GM12878 (cell line): ENCODE data around the gene TRIM9. TPM values are rescaled to one million over a fixed set of nuclear protein-coding genes. Genes with fewer than 3 reads are reported as not detected.

Experiments used
- ATAC-seq: fragments of 200-7000 bp; cut with Tn5 transposase; 3 replicates; pipeline ENCODE4 v1.9.1; 2020; ENCODE audit warnings: mild to moderate bottlenecking, moderate library complexity
- BruUV-seq: library from RNA; stranded (reverse); fragments of 400-500 nt; replicated peaks from 2 replicates; lab custom pipeline; 2021; lab: Mats Ljungman, UMichigan
- CTCF ChIA-PET: fragments of 300-600 bp; sonication (Branson Sonifier 250); formaldehyde crosslinking; extraction: SDS; loops from one replicate; lab custom pipeline; 2021; ENCODE audit warnings: inconsistent platforms; lab: Yijun Ruan, JAX
- POLR2A ChIA-PET: fragments of 350-600 bp; formaldehyde crosslinking; extraction: SDS; loops from one replicate; lab custom pipeline; 2021; ENCODE audit warnings: inconsistent platforms; lab: Charles Lee
- RAD21 ChIA-PET: fragments of 300-600 bp; sonication (Branson Sonifier 250); formaldehyde crosslinking; loops from one replicate; lab custom pipeline; 2023; ENCODE audit warnings: antibody characterized with exemption; ENCODE audit not compliant: unreplicated experiment; lab: Charles Lee
- SMC1A ChIA-PET: fragments of 300-600 bp; sonication (Branson Sonifier 250); formaldehyde crosslinking; loops from one replicate; lab custom pipeline; 2023; ENCODE audit not compliant: unreplicated experiment, uncharacterized antibody; lab: Charles Lee
- DNase-seq: peaks from one replicate; pipeline ENCODE4 v3.0.0-alpha.2; 2011; ENCODE audit warnings: low read depth, low spot score
- FAIRE-seq: peaks from 3 replicates; lab custom pipeline; 2011; peaks lifted over from hg19 to GRCh38; lab: Jason Lieb, UNC
- H2AFZ ChIP-seq: 2 replicates; pipeline ENCODE4 v1.6.0; 2011; ENCODE audit warnings: low read depth, low read length, control low read depth; ENCODE audit not compliant: control insufficient read depth
- H3K27ac ChIP-seq: 2 replicates; pipeline ENCODE4 v1.5.1; 2011; ENCODE audit warnings: control low read depth; ENCODE audit not compliant: control insufficient read depth, insufficient read depth
- H3K27me3 ChIP-seq, 2 experiments: replicated peaks in 1 of 2; 2 replicates each; pipeline versions ENCODE4 v1.6.0 to v1.6.1; 2011; ENCODE audit warnings: low read length in 1 of 2; ENCODE audit not compliant: control insufficient read depth in 2 of 2, insufficient read depth in 2 of 2
- H3K36me3 ChIP-seq, 2 experiments: 2 replicates each; pipeline ENCODE4 v1.5.1; 2011; ENCODE audit warnings: low read length in 1 of 2; ENCODE audit not compliant: control insufficient read depth in 2 of 2, insufficient read depth in 2 of 2
- H3K4me1 ChIP-seq: 2 replicates; pipeline ENCODE4 v1.6.1; 2011; ENCODE audit warnings: mild to moderate bottlenecking, low read length, moderate library complexity, mixed read lengths; ENCODE audit not compliant: control insufficient read depth, insufficient read depth
- H3K4me2 ChIP-seq: 2 replicates; pipeline ENCODE4 v1.6.0; 2011; ENCODE audit warnings: control low read depth; ENCODE audit not compliant: control insufficient read depth, insufficient read depth
- H3K4me3 ChIP-seq: fragments of 200-600 bp; sonication (generic); 2 replicates; pipeline ENCODE4 v1.5.1; 2016
- H3K79me2 ChIP-seq: 2 replicates; pipeline ENCODE4 v1.6.0; 2011; ENCODE audit warnings: low read length; ENCODE audit not compliant: control insufficient read depth, insufficient read depth
- H3K9ac ChIP-seq: 2 replicates; pipeline ENCODE4 v1.8.0; 2011; ENCODE audit warnings: low read length, control low read depth, mixed read lengths; ENCODE audit not compliant: control insufficient read depth, insufficient read depth
- H3K9me3 ChIP-seq: replicated peaks from 3 replicates; pipeline ENCODE4 v1.5.1; 2011; ENCODE audit warnings: mild to moderate bottlenecking, low read length; ENCODE audit not compliant: control insufficient read depth, insufficient read depth
- H4K20me1 ChIP-seq: 2 replicates; pipeline ENCODE4 v1.6.0; 2011; ENCODE audit not compliant: control insufficient read depth, insufficient read depth
- CREB1 ChIP-seq: IDR thresholded peaks from 2 replicates; pipeline ENCODE4 v1.6.1; 2012; ENCODE audit warnings: low read depth, mild to moderate bottlenecking, inconsistent platforms
- SMAD5 ChIP-seq: IDR thresholded peaks from 2 replicates; pipeline ENCODE4 v1.6.1; 2016; ENCODE audit warnings: antibody characterized with exemption, low read depth
- ZNF592 ChIP-seq: fragments of 450-650 bp; IDR thresholded peaks from 2 replicates; pipeline ENCODE4 v1.6.1; 2017; ENCODE audit warnings: mild to moderate bottlenecking, moderate library complexity
- WGBS: methylation state at CpG from one replicate; pipeline ENCODE4 v1.1.6; 2016; ENCODE audit warnings: low lambda C conversion rate; ENCODE audit not compliant: insufficient replicate concordance, insufficient coverage; ENCODE audit errors: missing lambda C conversion rate; 5-methylcytosine and 5-hydroxymethylcytosine counted together
- in situ Hi-C: fragments of 300-500 bp; cut with MboI; formaldehyde crosslinking; loops from 9 replicates; pipeline ENCODE4 v1.14.3; 2018; ENCODE audit warnings: mixed read lengths
- intact Hi-C: fragments of 100-400 bp; cut with micrococcal nuclease; formaldehyde crosslinking; loops from one replicate; pipeline ENCODE4 v1.14.2; 2022; ENCODE audit not compliant: unreplicated experiment
- polyA plus RNA-seq, 11 experiments: library from polyadenylated mRNA; depleted of rRNA in 4 of 11; unstranded in 6 of 11; stranded (reverse) in 5 of 11; fragments of >200 nt; fragmentation: Nextera tagmentation in 4 of 11; fragmentation: Illumina TruSeq in 1 of 11; extraction: Ambion mirVana in 4 of 11; extraction: Trizol in 1 of 11; gene quantifications; 1 replicate in 1 of 11; 2 replicates in 10 of 11; pipeline versions ENCODE4 v1.2.1 to v1.2.3, GENCODE V29; 2011 to 2016; ENCODE audit warnings: inconsistent platforms in 2 of 11, missing spikeins in 2 of 11, low read depth in 1 of 11
- total RNA-seq, 4 experiments: library from RNA; depleted of rRNA in 3 of 4; stranded (reverse); fragments of >200 nt in 3 of 4; fragmentation: Illumina TruSeq in 1 of 4; extraction: Trizol in 1 of 4; gene quantifications; 2 replicates each; pipeline versions ENCODE4 v1.2.1 to v1.2.3, GENCODE V29; 2013 to 2021

TRIM9 gene
- total and polyA plus RNA-seq, 10 of the 15 experiments (the other 5 are each of a cell fraction or from before 2014, with no cell fraction given) = 0.04 to 0.18 (median 0.11) TPM; not detected in 2

GRCh38 chr14:51019089-51019488, 75.8 kb downstream of the TRIM9 start:
- Histone ChIP-seq H3K36me3 (no peaks in the 10 kb centered on the region), H3K4me1 (no peaks in the 10 kb centered on the region), H3K27me3 (peaks cover 2 to 4% of the 10 kb centered on the region in 2 experiments; a peak in 2 of 4 replicates), H3K9me3 (no peaks in the 10 kb centered on the region), H3K27ac (no peak overlapping the region), H3K79me2 (no peaks in the 10 kb centered on the region), H3K4me2 (no peak overlapping the region), H3K9ac (no peak overlapping the region), H4K20me1 (no peaks in the 10 kb centered on the region), H2AFZ (no peak overlapping the region), H3K4me3 (no peak overlapping the region)
- intact Hi-C loops (no loop called here), in situ Hi-C loops (no loop called here)
- CTCF ChIA-PET = no interaction called here
- RAD21 ChIA-PET = no interaction called here
- DNase-seq = no peak
- POLR2A ChIA-PET = no interaction called here
- SMC1A ChIA-PET = interaction anchor here (1.2 kb wide), 1 partner anchor 20 kb away, joined by 5 read pairs; no protein-coding TSS in a partner anchor
- no TSS peak for BruUV-seq
- 36% methylated on average over 1 of the region's 1 CpG for WGBS
- TF ChIP-seq ZNF592 = no peak
- TF ChIP-seq SMAD5 = no peak
- TF ChIP-seq CREB1 = no peak
- ATAC-seq = no peak
- FAIRE-seq = no peak
